ENCODE measurements around the gene MYH3. TPM values are rescaled to one million over a fixed set of nuclear protein-coding genes. Genes with fewer than 3 reads are reported as not detected.
"Not testable (repeated sequence)": the region's sequence is repeated elsewhere in the genome, so short reads cannot be mapped to it uniquely, and the experiment has no call there.

MYH3 gene
- total RNA-seq, result 1 to 10 TPM; 4.4 to 5.6 TPM
- 1 to 10 TPM; 1.1 to 9.5 TPM for polyA plus RNA-seq
- long read RNA-seq, donor 1, partial matches to known transcripts, result 1 of 2 reads
- long read RNA-seq, donor 1, other reads (novel, unspliced or antisense), result 1 of 2 reads
- long read RNA-seq, donor 2, partial matches to known transcripts, result 0 of 1 reads
- long read RNA-seq, donor 2, other reads (novel, unspliced or antisense), result 1 of 1 reads

DNA sequence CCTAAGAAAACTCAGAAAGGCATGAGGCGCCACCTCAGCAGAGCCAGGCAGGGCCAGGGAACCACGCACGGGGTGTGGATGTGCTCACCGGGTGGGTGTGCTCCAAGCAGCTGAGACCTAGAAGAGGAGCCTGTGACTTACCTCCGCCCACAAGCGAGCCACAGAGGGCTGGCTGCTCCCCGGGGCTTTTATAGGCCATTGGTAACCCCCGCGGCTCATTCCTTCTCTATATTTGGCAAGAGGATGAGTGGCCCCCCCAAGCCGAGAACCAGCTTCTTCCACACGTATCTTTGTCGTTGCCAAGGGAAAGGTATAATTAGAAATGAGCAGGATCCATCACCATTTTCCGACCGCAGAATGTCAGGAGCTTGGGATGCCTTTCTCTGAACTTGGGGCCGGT is at the start of gene MYH3:
Gene MYH3, minus strand, starts transcription at position 162 of the 400 bp plus-strand sequence. CDS start 2,245 bp downstream, outside the sequence.
- no peak within 1 kb of the TSS for H3K4me3 ChIP-seq (ENCODE audit: low read length in 2 of 2)
- intact Hi-C loops (cut with DNase I), result no loop called here
- H3K27me3 ChIP-seq (ENCODE audit: control insufficient read depth in 1 of 2, insufficient read depth in 2 of 2, low read length in 1 of 2), result no peaks in the 10 kb centered on the region
- no peak within 1 kb of the TSS for H3K27ac ChIP-seq (ENCODE audit: low read depth in 1 of 2, low read length in 2 of 2)
- no peaks in the 10 kb centered on the region for H3K9me3 ChIP-seq (ENCODE audit: control insufficient read depth, low read length)
- no peaks in the 10 kb centered on the region for H3K36me3 ChIP-seq (ENCODE audit: control insufficient read depth in 1 of 2, insufficient read depth in 2 of 2, low read length in 1 of 2)
- 75 to 86% methylated on average over 15 of the region's 15 CpGs for whole genome bisulfite sequencing, 2 donors
- H3K4me1 ChIP-seq (ENCODE audit: control insufficient read depth in 1 of 2, insufficient read depth in 2 of 2, low read length in 2 of 2), result no peaks in the 10 kb centered on the region
- no peak for ATAC-seq (ENCODE audit: low FRiP score)
- DNase-seq, result no peak

GRCh38 chr17:10705727-10706126 is 48.6 kb upstream of the MYH3 start:
- DNase-seq, result no peak
- intact Hi-C loops (cut with DNase I), result no loop called here
- Histone ChIP-seq H3K36me3 (ENCODE audit: control insufficient read depth in 1 of 2, insufficient read depth in 2 of 2, low read length in 1 of 2) (peaks cover 2 to 4% of the 10 kb centered on the region in 2 donors), H3K9me3 (ENCODE audit: control insufficient read depth, low read length) (no peaks in the 10 kb centered on the region), H3K4me3 (ENCODE audit: low read length in 2 of 2) (no peak overlapping the region), H3K27me3 (ENCODE audit: control insufficient read depth in 1 of 2, insufficient read depth in 2 of 2, low read length in 1 of 2) (no peaks in the 10 kb centered on the region), H3K4me1 (ENCODE audit: control insufficient read depth in 1 of 2, insufficient read depth in 2 of 2, low read length in 2 of 2) (no peaks in the 10 kb centered on the region), H3K27ac (ENCODE audit: low read depth in 1 of 2, low read length in 2 of 2) (no peak overlapping the region)
- ATAC-seq (ENCODE audit: low FRiP score), result no peak
- 58 to 70% methylated on average over 5 of the region's 5 CpGs for WGBS, 2 donors

DNA sequence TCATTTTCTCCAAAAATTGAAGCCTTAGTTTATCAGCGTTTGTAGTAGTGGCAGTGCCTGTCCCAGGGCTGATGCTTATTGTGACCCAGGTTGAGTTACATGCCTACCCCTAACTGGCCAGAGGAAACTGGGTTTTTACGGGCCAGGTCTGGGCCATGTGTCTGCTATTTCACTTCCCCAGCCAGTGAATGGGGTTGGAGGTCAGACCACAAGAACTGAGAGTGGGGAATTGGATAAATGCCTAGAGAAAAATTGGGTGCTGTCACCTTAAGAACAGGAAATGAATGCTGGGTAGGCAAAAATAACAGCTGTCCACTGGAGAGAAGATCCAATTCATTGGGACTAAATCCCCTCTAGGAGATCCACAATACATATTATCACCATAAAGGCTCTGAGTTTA is 45.5 kb upstream of the MYH3 start:
- 69 to 76% methylated on average over 2 of the region's 2 CpGs for WGBS, 2 donors
- intact Hi-C loops (cut with DNase I), result no loop called here

DNA sequence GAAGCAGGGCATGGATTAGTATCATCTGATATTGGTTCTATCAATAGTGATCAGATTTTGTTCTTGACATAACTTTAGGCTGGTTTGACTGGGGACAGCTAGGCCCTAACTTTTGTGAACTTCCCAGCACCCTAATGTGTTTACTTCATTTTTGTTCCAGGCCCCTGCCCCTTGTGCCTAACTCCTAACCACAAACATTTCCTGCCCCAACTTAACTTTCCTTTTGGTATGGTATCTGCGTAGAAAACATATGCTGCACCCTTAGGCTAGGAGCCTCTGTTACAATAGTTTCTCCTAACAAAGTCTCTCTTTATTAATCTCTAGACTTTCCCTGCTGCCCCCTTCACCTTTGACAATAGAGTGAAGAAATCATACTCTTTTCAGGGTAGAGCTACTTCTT is 42.7 kb upstream of the MYH3 start:
- Histone ChIP-seq H3K4me1 (ENCODE audit: control insufficient read depth in 1 of 2, insufficient read depth in 2 of 2, low read length in 2 of 2) (peaks cover 0 to 4% of the 10 kb centered on the region in 2 donors), H3K9me3 (ENCODE audit: control insufficient read depth, low read length) (no peaks in the 10 kb centered on the region), H3K27ac (ENCODE audit: low read depth in 1 of 2, low read length in 2 of 2) (no peak overlapping the region), H3K27me3 (ENCODE audit: control insufficient read depth in 1 of 2, insufficient read depth in 2 of 2, low read length in 1 of 2) (no peaks in the 10 kb centered on the region), H3K36me3 (ENCODE audit: control insufficient read depth in 1 of 2, insufficient read depth in 2 of 2, low read length in 1 of 2) (no peaks in the 10 kb centered on the region), H3K4me3 (ENCODE audit: low read length in 2 of 2) (no peak overlapping the region)
- DNase-seq, result no peak
- ATAC-seq (ENCODE audit: low FRiP score), result no peak
- intact Hi-C loops (cut with DNase I), result loop anchor here in 1 of 2 donors (5.0 kb wide), 1 partner anchor 53 kb away; no protein-coding TSS in a partner anchor
- 90 to 93% methylated on average over 1 of the region's 1 CpG for WGBS, 2 donors

More for the DNA sequence above, 45.5 kb upstream of the MYH3 start:
- ATAC-seq (ENCODE audit: low FRiP score) (no peak), DNase-seq (no peak)
- no peak overlapping the region for H3K4me3 ChIP-seq (ENCODE audit: low read length in 2 of 2)
- H3K27me3 ChIP-seq (ENCODE audit: control insufficient read depth in 1 of 2, insufficient read depth in 2 of 2, low read length in 1 of 2), result no peaks in the 10 kb centered on the region
- peaks cover 0 to 1% of the 10 kb centered on the region in 2 donors for H3K36me3 ChIP-seq (ENCODE audit: control insufficient read depth in 1 of 2, insufficient read depth in 2 of 2, low read length in 1 of 2)
- H3K9me3 ChIP-seq (ENCODE audit: control insufficient read depth, low read length), result no peaks in the 10 kb centered on the region
- H3K4me1 ChIP-seq (ENCODE audit: control insufficient read depth in 1 of 2, insufficient read depth in 2 of 2, low read length in 2 of 2), result no peaks in the 10 kb centered on the region
- H3K27ac ChIP-seq (ENCODE audit: low read depth in 1 of 2, low read length in 2 of 2), result no peak overlapping the region

DNA sequence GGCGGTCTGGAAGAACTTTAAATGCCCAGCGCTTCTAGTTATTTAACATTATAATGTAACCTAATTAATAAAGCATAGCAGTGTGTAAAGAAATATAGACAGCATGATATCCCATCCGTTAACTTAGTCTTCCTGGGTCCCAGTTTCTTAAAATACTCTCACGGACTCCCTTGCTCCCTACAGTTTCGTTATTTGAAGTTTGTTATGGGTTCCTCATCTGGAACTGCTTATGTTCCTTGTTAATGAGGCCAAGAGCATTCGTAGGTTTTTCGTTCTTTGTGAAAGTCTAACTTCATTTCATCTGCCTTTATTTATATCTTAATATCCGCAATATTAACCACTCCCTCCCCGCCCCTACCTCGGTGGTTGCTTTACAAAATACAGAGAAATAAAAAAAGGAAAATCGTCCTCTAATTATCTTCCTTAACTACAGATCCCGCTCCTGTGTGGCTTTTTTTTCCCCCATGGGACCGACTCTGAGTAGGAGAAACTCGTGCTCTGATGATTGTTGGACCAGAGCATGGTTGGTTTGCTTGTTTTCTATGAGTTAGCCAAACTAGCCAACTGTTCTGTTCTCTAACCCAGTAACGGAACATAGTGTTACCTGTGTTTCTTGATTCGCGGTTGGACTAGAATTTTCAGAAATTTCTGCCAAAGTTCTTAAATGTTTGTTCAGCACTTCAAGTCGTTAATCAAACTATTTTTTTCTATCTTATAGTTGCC is 41.1 kb upstream of the MYH3 start:
- intact Hi-C loops (cut with DNase I), result loop anchor here in 1 of 2 donors (5.0 kb wide), 1 partner anchor 51 kb away; no protein-coding TSS in a partner anchor
- ATAC-seq (ENCODE audit: low FRiP score), result no peak
- 4 to 6% methylated on average over 18 of the region's 18 CpGs for WGBS, 2 donors

GRCh38 chr17:10697092-10698081 is 40.3 kb upstream of the MYH3 start, which contains the start of the genes ADPRM and SCO1:
Gene ADPRM, plus strand, starts transcription at chr17:10697594. Its CDS starts 7,333 bp downstream, at chr17:10704927.
Gene SCO1, minus strand, starts transcription at chr17:10697533. Its CDS starts 26 bp downstream, at chr17:10697507.
- peak within 1 kb of the TSS; percentile 30 to 78 for H3K27ac ChIP-seq (ENCODE audit: low read depth in 1 of 2, low read length in 2 of 2)
- no peaks in the 10 kb centered on the region for H3K27me3 ChIP-seq (ENCODE audit: control insufficient read depth in 1 of 2, insufficient read depth in 2 of 2, low read length in 1 of 2)
- no peaks in the 10 kb centered on the region for H3K36me3 ChIP-seq (ENCODE audit: control insufficient read depth in 1 of 2, insufficient read depth in 2 of 2, low read length in 1 of 2)
- H3K9me3 ChIP-seq (ENCODE audit: control insufficient read depth, low read length), result no peaks in the 10 kb centered on the region
- WGBS, 2 donors, result 0% methylated on average over 79 to 84 of the region's 84 CpGs
- H3K4me3 ChIP-seq (ENCODE audit: low read length in 2 of 2), result peak within 1 kb of the TSS; percentile 65 to 88
- DNase-seq (peak; percentile 97), ATAC-seq (ENCODE audit: low FRiP score) (peak; percentile 98)
- peaks cover 0 to 4% of the 10 kb centered on the region in 2 donors for H3K4me1 ChIP-seq (ENCODE audit: control insufficient read depth in 1 of 2, insufficient read depth in 2 of 2, low read length in 2 of 2)
- intact Hi-C loops (cut with DNase I), result loop anchor here in 1 of 2 donors (5.0 kb wide), 1 partner anchor 50 kb away; no protein-coding TSS in a partner anchor

More for the DNA sequence above, 41.1 kb upstream of the MYH3 start:
- H3K4me3 ChIP-seq (ENCODE audit: low read length in 2 of 2), result peak overlapping the region; percentile 65 to 76
- H3K27ac ChIP-seq (ENCODE audit: low read depth in 1 of 2, low read length in 2 of 2), result peak overlapping the region in 1 of 2 donors; percentile 30
- H3K27me3 ChIP-seq (ENCODE audit: control insufficient read depth in 1 of 2, insufficient read depth in 2 of 2, low read length in 1 of 2), result no peaks in the 10 kb centered on the region
- no peaks in the 10 kb centered on the region for H3K36me3 ChIP-seq (ENCODE audit: control insufficient read depth in 1 of 2, insufficient read depth in 2 of 2, low read length in 1 of 2)
- H3K4me1 ChIP-seq (ENCODE audit: control insufficient read depth in 1 of 2, insufficient read depth in 2 of 2, low read length in 2 of 2), result peaks cover 0 to 4% of the 10 kb centered on the region in 2 donors
- no peaks in the 10 kb centered on the region for H3K9me3 ChIP-seq (ENCODE audit: control insufficient read depth, low read length)
- no peak for DNase-seq

DNA sequence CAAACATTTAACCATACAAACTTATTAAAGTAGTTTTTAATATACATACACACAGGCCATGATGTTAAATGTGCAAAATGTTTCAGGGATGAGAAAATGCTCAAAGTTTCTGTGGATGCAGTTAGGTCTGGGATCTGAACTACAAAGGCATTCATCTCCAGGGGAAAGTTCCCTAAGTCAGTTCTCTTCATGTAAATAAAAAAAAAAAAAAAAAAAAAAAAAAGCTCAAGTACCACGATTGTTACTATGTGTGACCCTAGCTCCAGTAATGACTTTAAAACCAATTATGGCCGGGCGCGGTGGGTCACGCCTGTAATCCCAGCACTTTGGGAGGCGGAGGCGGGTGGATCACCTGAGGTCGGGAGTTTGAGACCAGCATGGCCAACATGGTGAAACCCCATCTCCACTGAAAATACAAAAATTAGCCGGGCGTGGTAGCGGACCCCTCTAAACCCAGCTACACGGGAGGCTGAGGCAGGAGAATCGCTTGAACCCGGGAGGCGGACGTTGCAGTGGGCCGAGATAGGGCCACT is 38.8 kb upstream of the MYH3 start:
- not testable (repeated sequence) for H3K4me3 ChIP-seq (ENCODE audit: low read length in 2 of 2); ATAC-seq (ENCODE audit: low FRiP score); DNase-seq; H3K36me3 ChIP-seq (ENCODE audit: control insufficient read depth in 1 of 2, insufficient read depth in 2 of 2, low read length in 1 of 2); H3K27ac ChIP-seq (ENCODE audit: low read depth in 1 of 2, low read length in 2 of 2); H3K27me3 ChIP-seq (ENCODE audit: control insufficient read depth in 1 of 2, insufficient read depth in 2 of 2, low read length in 1 of 2); H3K9me3 ChIP-seq (ENCODE audit: control insufficient read depth, low read length); H3K4me1 ChIP-seq (ENCODE audit: control insufficient read depth in 1 of 2, insufficient read depth in 2 of 2, low read length in 2 of 2)
- 90 to 91% methylated on average over 17 of the region's 17 CpGs for WGBS, 2 donors
- intact Hi-C loops (cut with DNase I), result loop anchor here in 1 of 2 donors (5.0 kb wide), 1 partner anchor 49 kb away; no protein-coding TSS in a partner anchor

- WGBS, 2 donors, result 85 to 90% methylated on average over 2 of the region's 2 CpGs
- no peak for ATAC-seq (ENCODE audit: low FRiP score)
- H3K36me3 ChIP-seq (ENCODE audit: control insufficient read depth in 1 of 2, insufficient read depth in 2 of 2, low read length in 1 of 2), result peaks cover 2 to 3% of the 10 kb centered on the region in 2 donors
Measured at GRCh38 chr17:10687499-10687898, 30.4 kb upstream of the MYH3 start.

More at GRCh38 chr17:10687499-10687898, 30.4 kb upstream of the MYH3 start:
- intact Hi-C loops (cut with DNase I), result loop anchor here in 1 of 2 donors (10.0 kb wide), 1 partner anchor 47 kb away; the partner anchor contains the start of gene TMEM220
- Histone ChIP-seq H3K27me3 (ENCODE audit: control insufficient read depth in 1 of 2, insufficient read depth in 2 of 2, low read length in 1 of 2) (no peaks in the 10 kb centered on the region), H3K27ac (ENCODE audit: low read depth in 1 of 2, low read length in 2 of 2) (no peak overlapping the region), H3K9me3 (ENCODE audit: control insufficient read depth, low read length) (no peaks in the 10 kb centered on the region), H3K4me3 (ENCODE audit: low read length in 2 of 2) (no peak overlapping the region), H3K4me1 (ENCODE audit: control insufficient read depth in 1 of 2, insufficient read depth in 2 of 2, low read length in 2 of 2) (no peaks in the 10 kb centered on the region)
- DNase-seq, result no peak

All from aorta (tissue), 5 donors.